ENCODE results near the gene PCBP3.

The PCBP3 gene

GRCh38 chr21:45835301-45836267 lies 192.1 kb downstream of the PCBP3 start:
- no peak overlapping the region for H3K4me3 ChIP-seq (replicated peaks; ENCODE audit: low read depth, low read length)
- no peak for TF ChIP-seq CTCF (IDR thresholded peaks at IDR 0.05; ENCODE audit: low read depth, low read length, missing control alignments)

DNA sequence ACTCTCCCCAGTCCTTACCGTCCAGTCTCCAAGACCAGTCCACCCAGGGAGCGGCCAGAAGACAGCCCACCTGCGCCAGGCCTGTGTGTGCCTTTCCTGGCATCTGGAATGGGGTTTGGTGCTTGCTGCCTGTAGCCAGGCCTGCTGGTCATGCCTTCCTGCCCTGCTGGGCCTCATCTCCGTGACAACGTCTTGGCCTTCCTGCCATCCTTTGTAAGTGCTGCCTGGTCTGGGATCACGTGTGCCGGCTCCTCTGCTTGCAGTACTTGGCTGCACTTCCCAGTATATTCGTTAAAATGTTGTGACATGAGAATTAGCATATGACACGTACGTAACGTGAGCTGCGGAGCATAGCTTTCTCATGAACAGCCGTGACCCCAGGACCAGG lies 192.7 kb downstream of the PCBP3 start:
- H3K4me3 ChIP-seq (replicated peaks; ENCODE audit: low read depth, low read length), result no peak overlapping the region
- no peak for DNase-seq (ENCODE audit: extremely low read depth, low read depth)
- no peak for TF ChIP-seq CTCF (IDR thresholded peaks at IDR 0.05; ENCODE audit: low read depth, low read length, missing control alignments)

More at GRCh38 chr21:45835301-45836267, 192.1 kb downstream of the PCBP3 start:
- DNase-seq (ENCODE audit: extremely low read depth, low read depth), result no peak

GRCh38 chr21:45836694-45837670 lies 193.5 kb downstream of the PCBP3 start:
- no peak for TF ChIP-seq CTCF (IDR thresholded peaks at IDR 0.05; ENCODE audit: low read depth, low read length, missing control alignments)
- H3K4me3 ChIP-seq (replicated peaks; ENCODE audit: low read depth, low read length), result no peak overlapping the region
- DNase-seq (ENCODE audit: extremely low read depth, low read depth), result no peak

- no peak overlapping the region for H3K4me3 ChIP-seq (replicated peaks; ENCODE audit: low read depth, low read length)
- DNase-seq (ENCODE audit: extremely low read depth, low read depth), result no peak
- TF ChIP-seq CTCF (IDR thresholded peaks at IDR 0.05; ENCODE audit: low read depth, low read length, missing control alignments), result no peak
Measured at GRCh38 chr21:45837936-45838335, 194.4 kb downstream of the PCBP3 start.

DNA sequence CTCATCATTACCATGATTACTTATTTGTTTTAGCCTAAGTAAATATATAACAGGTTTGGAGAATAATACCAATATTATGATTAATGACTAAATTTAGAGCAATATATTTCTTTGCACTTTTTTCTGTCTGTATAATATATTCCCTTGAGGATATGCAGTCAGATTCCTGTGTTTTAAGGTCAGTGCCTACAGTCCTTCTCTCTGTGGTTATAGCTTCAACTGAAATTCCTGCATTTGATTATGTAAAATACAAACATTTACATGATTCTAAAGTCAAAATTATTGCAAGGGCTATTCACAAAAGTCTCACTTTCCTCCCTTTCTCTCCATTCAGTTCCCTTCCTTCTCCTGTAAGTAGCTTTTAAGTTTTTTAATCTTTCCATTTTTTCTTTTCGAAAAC lies 195.1 kb downstream of the PCBP3 start:
- no peak for TF ChIP-seq CTCF (IDR thresholded peaks at IDR 0.05; ENCODE audit: low read depth, low read length, missing control alignments)
- H3K4me3 ChIP-seq (replicated peaks; ENCODE audit: low read depth, low read length), result no peak overlapping the region
- DNase-seq (ENCODE audit: extremely low read depth, low read depth), result no peak

- DNase-seq (ENCODE audit: extremely low read depth, low read depth), result no peak
- TF ChIP-seq CTCF (IDR thresholded peaks at IDR 0.05; ENCODE audit: low read depth, low read length, missing control alignments), result no peak
- H3K4me3 ChIP-seq (replicated peaks; ENCODE audit: low read depth, low read length), result no peak overlapping the region
Measured at GRCh38 chr21:45839274-45839673, 195.7 kb downstream of the PCBP3 start.

Measured in HFF-Myc (cell line).